SK-N-SH (cell line): Measurements from ENCODE around the gene CPNE8.

Source experiments
- EP300 ChIP-seq, 2 experiments: IDR thresholded peaks; 2 replicates each; pipeline versions ENCODE4 v1.4.0 to v1.6.1; 2012; ENCODE audit warnings: borderline replicate concordance in 1 of 2, low read depth in 1 of 2, low read length in 1 of 2
- GABPA ChIP-seq: IDR thresholded peaks from 2 replicates; pipeline ENCODE4 v1.4.0; 2012; ENCODE audit warnings: low read depth, mild to moderate bottlenecking
- JUND ChIP-seq: IDR thresholded peaks from 2 replicates; pipeline ENCODE4 v1.4.0; 2012
- MEF2A ChIP-seq: IDR thresholded peaks from 2 replicates; pipeline ENCODE4 v1.4.0; 2012; ENCODE audit warnings: low read depth, borderline replicate concordance
- MXI1 ChIP-seq: IDR thresholded peaks from 2 replicates; pipeline ENCODE4 v1.6.1; 2012; ENCODE audit warnings: mild to moderate bottlenecking, low read depth, low read length, improper control_type of control experiment
- POLR2AphosphoS5 ChIP-seq: IDR thresholded peaks from 2 replicates; pipeline ENCODE4 v1.6.1; 2012; ENCODE audit warnings: low read depth, low read length
- RAD21 ChIP-seq: IDR thresholded peaks from 2 replicates; pipeline ENCODE4 v1.6.1; 2012; ENCODE audit warnings: mild to moderate bottlenecking, low read length
- RCOR1 ChIP-seq: fragments of 150-350 bp; IDR thresholded peaks from 2 replicates; pipeline ENCODE4 v1.6.1; 2017; ENCODE audit warnings: antibody characterized with exemption, low read length
- RFX5 ChIP-seq: IDR thresholded peaks from 2 replicates; pipeline ENCODE4 v1.6.1; 2012; ENCODE audit warnings: mild to moderate bottlenecking, improper control_type of control experiment, low read length
- RXRA ChIP-seq: IDR thresholded peaks from 2 replicates; pipeline ENCODE4 v1.4.0; 2012; ENCODE audit warnings: low read depth, mild to moderate bottlenecking, borderline replicate concordance
- TAF1 ChIP-seq: IDR thresholded peaks from 2 replicates; pipeline ENCODE4 v1.6.1; 2012; ENCODE audit warnings: low read depth, mild to moderate bottlenecking, low read length, moderate library complexity, borderline replicate concordance
- TF ChIP-seq, protein P1 (sequence below): fragments of 200-600 bp; sonication (generic); IDR thresholded peaks from 2 replicates; pipeline ENCODE4 v1.6.1; 2017; ENCODE audit warnings: antibody characterized with exemption, mild to moderate bottlenecking, moderate library complexity

GRCh38 chr12:38759621-38760020, 145.8 kb downstream of the CPNE8 start:
- no peak for TF ChIP-seq TAF1
- TF ChIP-seq, protein P1, sequence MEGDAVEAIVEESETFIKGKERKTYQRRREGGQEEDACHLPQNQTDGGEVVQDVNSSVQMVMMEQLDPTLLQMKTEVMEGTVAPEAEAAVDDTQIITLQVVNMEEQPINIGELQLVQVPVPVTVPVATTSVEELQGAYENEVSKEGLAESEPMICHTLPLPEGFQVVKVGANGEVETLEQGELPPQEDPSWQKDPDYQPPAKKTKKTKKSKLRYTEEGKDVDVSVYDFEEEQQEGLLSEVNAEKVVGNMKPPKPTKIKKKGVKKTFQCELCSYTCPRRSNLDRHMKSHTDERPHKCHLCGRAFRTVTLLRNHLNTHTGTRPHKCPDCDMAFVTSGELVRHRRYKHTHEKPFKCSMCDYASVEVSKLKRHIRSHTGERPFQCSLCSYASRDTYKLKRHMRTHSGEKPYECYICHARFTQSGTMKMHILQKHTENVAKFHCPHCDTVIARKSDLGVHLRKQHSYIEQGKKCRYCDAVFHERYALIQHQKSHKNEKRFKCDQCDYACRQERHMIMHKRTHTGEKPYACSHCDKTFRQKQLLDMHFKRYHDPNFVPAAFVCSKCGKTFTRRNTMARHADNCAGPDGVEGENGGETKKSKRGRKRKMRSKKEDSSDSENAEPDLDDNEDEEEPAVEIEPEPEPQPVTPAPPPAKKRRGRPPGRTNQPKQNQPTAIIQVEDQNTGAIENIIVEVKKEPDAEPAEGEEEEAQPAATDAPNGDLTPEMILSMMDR, result no peak
- no peak for TF ChIP-seq POLR2AphosphoS5
- no peak for TF ChIP-seq RAD21
- TF ChIP-seq MXI1, result no peak
- no peak for TF ChIP-seq JUND
- no peak for TF ChIP-seq EP300 (IDR thresholded peaks at IDR 0.05; ENCODE audit: borderline replicate concordance in 1 of 2, low read depth in 1 of 2, low read length in 1 of 2)
- TF ChIP-seq RXRA, result no peak
- no peak for TF ChIP-seq RCOR1
- no peak for TF ChIP-seq MEF2A
- TF ChIP-seq RFX5, result no peak
- no peak for TF ChIP-seq GABPA
